ENCODE measurements around the gene DLGAP4. TPM values are rescaled to one million over a fixed set of nuclear protein-coding genes. Genes with fewer than 3 reads are reported as not detected.
"Not testable (repeated sequence)": the region's sequence is repeated elsewhere in the genome, so short reads cannot be mapped to it uniquely, and the experiment has no call there.

The DLGAP4 gene
- total RNA-seq, 1 donor from 2014 or later, result 77.3 TPM

GRCh38 chr20:36521526-36521925, 215.4 kb downstream of the DLGAP4 start:
- TF ChIP-seq POLR2AphosphoS5 (IDR thresholded peaks at IDR 0.05; ENCODE audit: insufficient read depth in 1 of 2, low read depth in 1 of 2) (no peak), CTCF (IDR thresholded peaks at IDR 0.05) (no peak), POLR2A (IDR thresholded peaks at IDR 0.05) (no peak)
- Histone ChIP-seq H3K27me3 (no peaks in the 10 kb centered on the region), H3K4me3 (no peak overlapping the region), H3K27ac (no peak overlapping the region), H3K9me3 (no peaks in the 10 kb centered on the region), H3K4me1 (peaks cover 6% of the 10 kb centered on the region), H3K36me3 (peaks cover 0 to 44% of the 10 kb centered on the region in 2 donors)
- no peak for DNase-seq (ENCODE audit: extremely low spot score in 2 of 2)
- intact Hi-C loops (cut with DNase I), result no loop called here

GRCh38 chr20:36522412-36522811, 216.3 kb downstream of the DLGAP4 start:
- H3K36me3 ChIP-seq, result peaks cover 0 to 53% of the 10 kb centered on the region in 2 donors
- H3K27ac ChIP-seq; H3K9me3 ChIP-seq; DNase-seq (ENCODE audit: extremely low spot score in 2 of 2); H3K27me3 ChIP-seq; H3K4me1 ChIP-seq; intact Hi-C loops (cut with DNase I); H3K4me3 ChIP-seq: not testable (repeated sequence)

- Histone ChIP-seq H3K36me3 (peaks cover 0 to 62% of the 10 kb centered on the region in 2 donors), H3K27me3 (no peaks in the 10 kb centered on the region), H3K4me3 (no peak overlapping the region), H3K27ac (no peak overlapping the region), H3K4me1 (peaks cover 6% of the 10 kb centered on the region), H3K9me3 (no peaks in the 10 kb centered on the region)
- TF ChIP-seq POLR2A (IDR thresholded peaks at IDR 0.05) (no peak), POLR2AphosphoS5 (IDR thresholded peaks at IDR 0.05; ENCODE audit: insufficient read depth in 1 of 2, low read depth in 1 of 2) (no peak), CTCF (IDR thresholded peaks at IDR 0.05) (no peak)
- DNase-seq (ENCODE audit: extremely low spot score in 2 of 2), result no peak
- intact Hi-C loops (cut with DNase I), result no loop called here
Observed at GRCh38 chr20:36523341-36523740, 217.2 kb downstream of the DLGAP4 start.

- Histone ChIP-seq H3K27me3 (no peaks in the 10 kb centered on the region), H3K4me1 (peaks cover 6% of the 10 kb centered on the region), H3K9me3 (no peaks in the 10 kb centered on the region), H3K4me3 (no peak overlapping the region), H3K36me3 (peaks cover 0 to 51% of the 10 kb centered on the region in 2 donors), H3K27ac (no peak overlapping the region)
- no peak for TF ChIP-seq CTCF (IDR thresholded peaks at IDR 0.05)
- TF ChIP-seq POLR2AphosphoS5 (IDR thresholded peaks at IDR 0.05; ENCODE audit: insufficient read depth in 1 of 2, low read depth in 1 of 2), result no peak
- TF ChIP-seq POLR2A (IDR thresholded peaks at IDR 0.05), result no peak
- intact Hi-C loops (cut with DNase I), result no loop called here
- DNase-seq (ENCODE audit: extremely low spot score in 2 of 2), result no peak
Observed at GRCh38 chr20:36525620-36526365, 219.7 kb downstream of the DLGAP4 start.

- no peak for TF ChIP-seq CTCF (IDR thresholded peaks at IDR 0.05)
- TF ChIP-seq POLR2A (IDR thresholded peaks at IDR 0.05), result no peak
- TF ChIP-seq POLR2AphosphoS5 (IDR thresholded peaks at IDR 0.05; ENCODE audit: insufficient read depth in 1 of 2, low read depth in 1 of 2), result no peak
- no peak overlapping the region for H3K4me3 ChIP-seq
- H3K36me3 ChIP-seq, result peaks cover 0 to 51% of the 10 kb centered on the region in 2 donors
- intact Hi-C loops (cut with DNase I), result no loop called here
- no peak overlapping the region for H3K27ac ChIP-seq
- no peaks in the 10 kb centered on the region for H3K27me3 ChIP-seq
- no peak for DNase-seq (ENCODE audit: extremely low spot score in 2 of 2)
- H3K4me1 ChIP-seq, result peaks cover 6% of the 10 kb centered on the region
- no peaks in the 10 kb centered on the region for H3K9me3 ChIP-seq
Observed at GRCh38 chr20:36526521-36527011, 220.4 kb downstream of the DLGAP4 start.
